Osteoblast (primary cell): ENCODE data around the gene HS3ST3A1. TPM values are rescaled to one million over a fixed set of nuclear protein-coding genes. Genes with fewer than 3 reads are reported as not detected.

Source experiments
- DNase-seq: peaks from one replicate; pipeline ENCODE4 v3.0.0; 2011; ENCODE audit warnings: low spot score, mixed read lengths; ENCODE audit not compliant: insufficient read length; ENCODE audit errors: missing footprints
- H2AFZ ChIP-seq: 2 replicates; pipeline ENCODE4 v1.6.0; 2011; ENCODE audit warnings: mild to moderate bottlenecking, low read length
- H3K27ac ChIP-seq: 2 replicates; pipeline ENCODE4 v1.5.1; 2011; ENCODE audit warnings: mild to moderate bottlenecking, low read depth, low read length, moderate library complexity
- H3K27me3 ChIP-seq: 2 replicates; pipeline ENCODE4 v1.6.0; 2012; ENCODE audit warnings: mild to moderate bottlenecking, control low read depth, inconsistent platforms, low read length, moderate library complexity; ENCODE audit not compliant: insufficient read depth
- H3K36me3 ChIP-seq: 2 replicates; pipeline ENCODE4 v1.5.1; 2011; ENCODE audit warnings: mild to moderate bottlenecking, low read length, control low read depth, moderate library complexity; ENCODE audit not compliant: insufficient read depth
- H3K4me1 ChIP-seq: 2 replicates; pipeline ENCODE4 v1.5.1; 2011; ENCODE audit warnings: mild to moderate bottlenecking, low read length, control low read depth, moderate library complexity; ENCODE audit not compliant: insufficient read depth
- H3K4me2 ChIP-seq: 2 replicates; pipeline ENCODE4 v1.6.0; 2011; ENCODE audit warnings: mild to moderate bottlenecking, low read length; ENCODE audit not compliant: insufficient read depth
- H3K4me3 ChIP-seq: fragments of 200-600 bp; sonication (generic); 3 replicates; pipeline ENCODE4 v1.5.1; 2012; ENCODE audit warnings: mild to moderate bottlenecking, low read length, inconsistent platforms; ENCODE audit not compliant: insufficient read depth
- H3K79me2 ChIP-seq: 2 replicates; pipeline ENCODE4 v1.6.0; 2012; ENCODE audit warnings: mild to moderate bottlenecking, low read length, control low read depth, inconsistent platforms; ENCODE audit not compliant: insufficient read depth
- H3K9me3 ChIP-seq: 2 replicates; pipeline ENCODE4 v1.5.1; 2011; ENCODE audit warnings: low read depth, low read length, control low read depth
- H4K20me1 ChIP-seq: 2 replicates; pipeline ENCODE4 v1.6.0; 2012; ENCODE audit warnings: mild to moderate bottlenecking, low read length, control low read depth; ENCODE audit not compliant: insufficient read depth
- total RNA-seq: library from RNA; depleted of rRNA; stranded (reverse); fragments of >200 nt; gene quantifications from 2 replicates; pipeline ENCODE4 v1.2.3, GENCODE V29; 2012
- TF ChIP-seq, protein P1 (sequence below): IDR thresholded peaks from 2 replicates; pipeline ENCODE4 v1.5.1; 2011; ENCODE audit warnings: mild to moderate bottlenecking, low read depth, low read length, moderate library complexity; ENCODE audit errors: extremely low read depth

The HS3ST3A1 gene
- total RNA-seq, 1 donor = 8.3 TPM

DNA sequence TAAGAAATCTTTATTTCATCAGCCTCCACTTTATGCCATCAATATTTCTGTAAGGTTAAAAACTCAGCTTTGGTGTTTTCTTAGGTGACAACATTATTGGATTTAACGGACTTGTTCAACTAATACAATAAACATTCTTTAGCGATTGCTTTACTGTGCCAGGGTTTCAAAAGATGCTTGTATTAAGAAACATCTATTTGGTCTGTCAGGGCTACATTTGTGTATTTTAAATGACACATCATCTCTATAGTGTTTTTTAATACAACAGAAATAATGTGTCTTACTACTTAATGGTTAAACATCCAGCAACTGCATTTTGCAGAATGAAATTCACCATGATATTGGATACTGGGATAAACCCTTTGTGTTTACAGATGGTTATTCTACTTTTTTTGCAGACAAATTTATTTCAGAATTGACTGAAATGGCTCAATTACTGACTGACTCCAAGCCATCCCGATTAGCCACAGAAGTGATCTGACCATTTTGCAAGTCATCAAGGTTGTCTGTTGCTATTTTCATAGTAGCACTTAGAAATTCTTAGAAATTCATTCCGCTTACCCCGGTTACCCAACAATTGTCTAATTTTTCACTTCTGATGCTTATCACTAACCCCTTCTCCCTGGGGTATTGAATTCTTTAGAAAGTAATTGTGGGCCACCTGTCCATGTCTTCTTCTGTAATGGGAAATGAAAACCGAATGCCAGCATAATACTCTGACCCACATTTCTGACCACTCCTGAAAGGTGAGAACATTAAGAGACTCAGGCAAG is 63.7 kb downstream of the HS3ST3A1 start:
- no peak overlapping the region for H3K4me3 ChIP-seq
- peaks cover 3% of the 10 kb centered on the region for H3K9me3 ChIP-seq
- H3K27ac ChIP-seq = no peak overlapping the region
- TF ChIP-seq, protein P1, sequence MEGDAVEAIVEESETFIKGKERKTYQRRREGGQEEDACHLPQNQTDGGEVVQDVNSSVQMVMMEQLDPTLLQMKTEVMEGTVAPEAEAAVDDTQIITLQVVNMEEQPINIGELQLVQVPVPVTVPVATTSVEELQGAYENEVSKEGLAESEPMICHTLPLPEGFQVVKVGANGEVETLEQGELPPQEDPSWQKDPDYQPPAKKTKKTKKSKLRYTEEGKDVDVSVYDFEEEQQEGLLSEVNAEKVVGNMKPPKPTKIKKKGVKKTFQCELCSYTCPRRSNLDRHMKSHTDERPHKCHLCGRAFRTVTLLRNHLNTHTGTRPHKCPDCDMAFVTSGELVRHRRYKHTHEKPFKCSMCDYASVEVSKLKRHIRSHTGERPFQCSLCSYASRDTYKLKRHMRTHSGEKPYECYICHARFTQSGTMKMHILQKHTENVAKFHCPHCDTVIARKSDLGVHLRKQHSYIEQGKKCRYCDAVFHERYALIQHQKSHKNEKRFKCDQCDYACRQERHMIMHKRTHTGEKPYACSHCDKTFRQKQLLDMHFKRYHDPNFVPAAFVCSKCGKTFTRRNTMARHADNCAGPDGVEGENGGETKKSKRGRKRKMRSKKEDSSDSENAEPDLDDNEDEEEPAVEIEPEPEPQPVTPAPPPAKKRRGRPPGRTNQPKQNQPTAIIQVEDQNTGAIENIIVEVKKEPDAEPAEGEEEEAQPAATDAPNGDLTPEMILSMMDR = no peak
- H3K4me1 ChIP-seq = peaks cover 42% of the 10 kb centered on the region
- H3K79me2 ChIP-seq = peaks cover 24% of the 10 kb centered on the region
- H3K4me2 ChIP-seq = no peak overlapping the region
- no peaks in the 10 kb centered on the region for H3K27me3 ChIP-seq
- H4K20me1 ChIP-seq = no peaks in the 10 kb centered on the region
- no peak for DNase-seq
- no peak overlapping the region for H2AFZ ChIP-seq
- H3K36me3 ChIP-seq = peaks cover 12% of the 10 kb centered on the region

DNA sequence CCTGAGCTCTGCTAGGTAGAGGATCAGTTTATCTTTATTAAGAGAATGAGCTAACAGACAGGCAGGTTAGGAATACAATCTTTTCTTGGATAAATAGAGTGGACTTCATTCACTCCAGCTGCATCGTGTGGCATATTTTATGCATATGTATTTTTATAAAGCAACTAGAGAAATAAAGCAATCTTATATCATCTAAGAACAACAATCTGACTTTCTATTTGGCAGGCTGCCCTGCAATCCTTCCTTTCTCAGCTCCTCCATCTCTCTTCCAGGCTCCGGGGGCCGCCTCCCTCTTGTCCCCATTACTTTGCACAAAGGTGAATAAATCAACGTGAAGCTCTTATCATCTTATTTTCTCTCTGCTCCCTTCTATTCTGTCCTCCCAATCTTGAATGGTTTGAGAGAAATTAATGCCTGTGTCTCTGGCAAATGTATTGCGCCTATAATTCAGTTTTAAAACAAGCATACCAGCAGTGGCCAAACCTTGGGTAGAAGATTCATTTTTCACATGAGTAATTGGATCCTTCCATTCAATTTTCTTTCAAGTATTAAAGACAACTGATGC is 64.5 kb downstream of the HS3ST3A1 start:
- peaks cover 12% of the 10 kb centered on the region for H3K36me3 ChIP-seq
- H3K4me3 ChIP-seq = no peak overlapping the region
- no peaks in the 10 kb centered on the region for H4K20me1 ChIP-seq
- no peak overlapping the region for H3K27ac ChIP-seq
- H3K4me1 ChIP-seq = peaks cover 39% of the 10 kb centered on the region
- no peak overlapping the region for H3K4me2 ChIP-seq
- no peak for DNase-seq
- TF ChIP-seq, protein P1 = no peak
- peaks cover 3% of the 10 kb centered on the region for H3K9me3 ChIP-seq
- no peaks in the 10 kb centered on the region for H3K27me3 ChIP-seq
- no peak overlapping the region for H2AFZ ChIP-seq
- peaks cover 23% of the 10 kb centered on the region for H3K79me2 ChIP-seq

DNA sequence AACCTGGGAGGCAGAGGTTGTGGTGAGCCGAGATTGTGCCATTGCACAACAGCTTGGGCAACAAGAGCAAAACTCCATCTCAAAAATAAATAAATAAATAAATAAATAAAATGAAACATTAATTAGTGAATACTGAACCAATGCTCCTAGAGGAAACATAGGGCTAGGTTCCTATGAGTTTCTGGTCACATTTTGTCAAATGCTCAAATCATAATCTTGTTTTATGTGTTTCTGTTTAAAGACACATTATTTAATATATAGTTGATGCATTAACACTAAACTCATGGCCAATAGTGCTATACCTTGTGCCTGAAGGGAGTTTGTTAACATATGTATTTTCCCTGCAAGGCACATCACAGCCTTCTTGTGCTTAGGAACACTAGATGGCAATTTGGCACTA is 66.8 kb downstream of the HS3ST3A1 start:
- Histone ChIP-seq H4K20me1 (no peaks in the 10 kb centered on the region), H3K9me3 (peaks cover 3% of the 10 kb centered on the region), H3K27ac (no peak overlapping the region), H3K79me2 (peaks cover 43% of the 10 kb centered on the region), H3K4me3 (no peak overlapping the region), H3K36me3 (peaks cover 12% of the 10 kb centered on the region), H3K4me2 (no peak overlapping the region), H3K27me3 (no peaks in the 10 kb centered on the region), H2AFZ (no peak overlapping the region), H3K4me1 (peaks cover 24% of the 10 kb centered on the region)
- TF ChIP-seq, protein P1 = no peak
- no peak for DNase-seq

DNA sequence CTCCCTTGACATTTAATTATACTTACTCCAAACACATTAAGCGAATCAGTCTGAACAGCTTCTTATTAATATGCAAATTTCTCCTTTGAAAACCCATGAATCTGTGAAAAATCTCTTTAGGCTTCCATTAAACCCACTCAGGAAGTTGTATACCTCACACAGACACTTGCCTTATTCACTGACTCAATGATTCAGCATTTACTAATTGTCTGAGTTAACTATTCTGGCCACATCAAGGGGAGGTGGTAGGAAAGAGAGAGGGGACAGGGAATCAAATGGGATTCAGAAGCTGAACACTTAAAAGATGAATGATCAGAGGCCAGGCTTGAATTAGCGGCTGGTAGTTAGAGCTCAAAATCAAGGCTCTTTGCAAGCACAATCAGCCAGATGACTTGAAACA is 70.0 kb downstream of the HS3ST3A1 start:
- Histone ChIP-seq H3K9me3 (no peaks in the 10 kb centered on the region), H3K4me1 (peaks cover 7% of the 10 kb centered on the region), H3K79me2 (peaks cover 53% of the 10 kb centered on the region), H2AFZ (no peak overlapping the region), H3K27me3 (no peaks in the 10 kb centered on the region), H3K27ac (no peak overlapping the region), H4K20me1 (no peaks in the 10 kb centered on the region), H3K4me3 (no peak overlapping the region), H3K4me2 (no peak overlapping the region), H3K36me3 (no peaks in the 10 kb centered on the region)
- no peak for DNase-seq
- TF ChIP-seq, protein P1 = no peak
